ENCODE results near the gene NUFIP1.
"Not testable (repeated sequence)": the region's sequence is repeated elsewhere in the genome, so short reads cannot be mapped to it uniquely, and the experiment has no call there.

NUFIP1 gene

GRCh38 chr13:44989071-44989889 is at the start of gene NUFIP1, which contains the start of gene GPALPP1:
TSS of gene NUFIP1 (minus strand) at chr13:44989471. CDS start at chr13:44989436, 35 bp downstream.
TSS of gene GPALPP1 (plus strand) at chr13:44989538. CDS start at chr13:44989655, 117 bp downstream.
- DNase-seq: peak; percentile 94

DNA sequence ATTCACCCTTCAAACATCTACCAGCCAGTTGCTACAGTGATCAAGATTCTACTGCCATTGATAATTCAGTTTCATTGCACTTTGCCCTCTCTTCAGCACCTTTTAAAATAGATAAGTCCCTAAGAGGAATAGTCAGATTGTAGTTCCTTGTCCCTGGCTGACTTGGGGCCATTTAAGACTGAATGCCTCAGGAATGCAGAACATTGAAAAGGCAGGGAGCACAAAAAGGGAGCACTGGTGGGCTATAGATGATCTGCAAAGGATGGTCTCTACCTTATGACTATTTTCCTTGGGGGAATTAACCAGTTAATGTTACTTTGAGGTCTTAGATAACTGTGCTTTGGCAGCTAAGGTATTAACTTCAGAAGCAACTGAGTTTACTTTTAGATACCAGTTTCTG is 46.9 kb upstream of the NUFIP1 start:
- no peak for DNase-seq

GRCh38 chr13:45034342-45034741 is 45.1 kb upstream of the NUFIP1 start:
- DNase-seq: no peak

DNA sequence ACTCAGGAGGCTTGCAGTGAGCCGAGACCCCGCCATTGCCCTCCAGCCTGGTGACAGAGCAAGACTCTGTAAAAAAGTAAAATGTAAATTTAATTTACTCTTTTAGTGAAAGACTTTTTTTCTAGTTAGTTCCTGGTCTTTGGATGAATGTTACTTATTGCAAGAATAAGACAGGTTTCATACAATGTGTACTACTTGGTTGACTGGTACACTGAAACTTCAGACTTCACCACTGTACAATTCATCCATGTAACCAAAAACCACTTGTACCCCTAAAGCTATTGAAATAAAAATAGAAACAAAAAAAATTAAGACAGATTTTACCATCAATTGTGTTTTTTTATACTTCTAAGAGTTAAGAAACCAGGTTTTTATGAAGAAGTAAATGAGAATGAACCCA is 35.6 kb upstream of the NUFIP1 start:
- DNase-seq: no peak

DNA sequence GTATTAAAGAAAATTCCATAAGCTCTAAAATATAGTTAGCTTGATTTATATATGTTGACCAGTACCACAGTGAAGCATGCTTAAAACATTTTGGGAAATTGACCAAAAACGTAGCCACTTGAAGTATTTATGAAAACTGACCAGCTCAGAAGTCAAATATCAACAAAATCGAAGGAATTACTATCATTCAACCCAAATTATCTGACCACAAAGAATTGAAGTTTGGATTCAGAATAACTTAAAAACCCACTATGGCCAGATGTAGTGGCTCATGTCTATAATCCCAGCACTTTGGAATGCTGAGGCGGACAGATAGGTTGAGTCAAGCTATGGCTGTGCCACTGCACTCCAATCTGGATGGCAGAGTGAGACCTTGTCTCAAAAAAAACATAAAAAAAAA is 32.0 kb upstream of the NUFIP1 start:
- DNase-seq: no peak

DNA sequence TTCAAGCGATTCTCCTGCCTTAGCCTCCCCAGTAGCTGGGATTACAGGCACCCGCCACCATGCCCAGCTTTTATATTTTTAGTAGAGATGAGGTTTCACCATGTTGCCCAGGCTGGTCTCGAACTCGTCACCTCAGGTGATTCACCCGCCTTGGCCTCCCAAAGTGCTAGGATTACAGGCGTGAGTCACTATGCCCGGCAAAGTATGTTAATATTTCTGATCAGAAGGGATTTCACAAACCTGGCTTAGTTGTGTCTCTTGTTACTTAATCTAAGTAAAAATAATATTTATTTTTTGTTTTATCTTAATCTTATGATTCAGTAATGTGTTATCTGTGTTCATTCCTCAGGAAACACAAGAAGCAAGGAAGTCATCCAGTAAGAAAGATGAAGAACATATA is 30.7 kb upstream of the NUFIP1 start:
- DNase-seq: not testable (repeated sequence)

- DNase-seq: no peak
Observed at GRCh38 chr13:45016792-45017425, 27.6 kb upstream of the NUFIP1 start.

GRCh38 chr13:45015300-45015699 is 26.0 kb upstream of the NUFIP1 start:
- no peak for DNase-seq

GRCh38 chr13:45011198-45011597 is 21.9 kb upstream of the NUFIP1 start:
- DNase-seq: no peak

- no peak for DNase-seq
Observed at GRCh38 chr13:45007823-45008222, 18.6 kb upstream of the NUFIP1 start.

DNA sequence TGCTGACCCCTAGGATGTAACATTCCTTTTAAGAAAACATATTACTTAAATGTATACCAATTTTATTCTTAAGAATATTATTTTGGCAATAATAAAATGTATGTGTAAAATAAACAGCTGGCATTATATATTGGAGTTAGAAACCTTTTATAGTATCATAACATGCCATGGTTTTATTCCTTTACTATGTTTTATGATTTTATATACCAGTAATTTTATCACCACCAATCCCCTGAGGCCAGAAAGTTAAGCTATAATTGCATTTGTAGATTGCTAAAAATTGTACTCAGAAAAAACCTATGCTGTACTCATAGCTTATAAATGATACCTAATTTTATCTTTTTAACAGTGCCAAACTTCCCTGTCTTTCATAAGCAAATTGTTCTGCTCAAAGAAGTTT is 18.0 kb upstream of the NUFIP1 start:
- DNase-seq: no peak

GRCh38 chr13:45004096-45004495 is 14.8 kb upstream of the NUFIP1 start:
- DNase-seq: no peak

- DNase-seq: no peak
Observed at GRCh38 chr13:45003417-45003816, 14.1 kb upstream of the NUFIP1 start.

GRCh38 chr13:44989941-44990340 is 670 bp upstream of the NUFIP1 start:
- peak; percentile 9 for DNase-seq

GRCh38 chr13:44978328-44978727 is 10.9 kb downstream of the NUFIP1 start:
- DNase-seq: no peak

- no peak for DNase-seq
Observed at GRCh38 chr13:44976949-44977583, 12.2 kb downstream of the NUFIP1 start.

DNA sequence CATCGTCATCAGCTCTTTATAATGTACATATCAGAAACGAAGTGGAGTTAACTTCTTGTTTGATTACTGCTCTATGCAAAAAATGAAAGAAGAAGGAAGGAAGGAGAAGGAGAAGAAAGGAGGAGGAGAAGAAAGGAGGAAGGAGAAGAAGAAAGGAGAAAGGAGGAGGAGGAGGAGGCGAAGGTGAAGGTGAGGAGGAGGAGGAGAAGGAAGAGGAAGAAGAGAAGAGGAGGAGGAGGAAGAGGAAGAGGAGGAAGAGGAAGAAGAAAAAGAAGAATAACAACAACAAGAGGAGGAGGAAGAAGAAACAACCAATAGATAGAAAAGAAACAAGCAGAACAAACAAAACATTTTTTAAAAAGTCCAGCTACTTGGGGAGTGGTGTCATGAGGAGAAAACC is 13.1 kb downstream of the NUFIP1 start:
- DNase-seq: no peak

- no peak for DNase-seq
Observed at GRCh38 chr13:44974056-44974793, 15.0 kb downstream of the NUFIP1 start.

GRCh38 chr13:44972956-44973581 is 16.2 kb downstream of the NUFIP1 start:
- no peak for DNase-seq

DNA sequence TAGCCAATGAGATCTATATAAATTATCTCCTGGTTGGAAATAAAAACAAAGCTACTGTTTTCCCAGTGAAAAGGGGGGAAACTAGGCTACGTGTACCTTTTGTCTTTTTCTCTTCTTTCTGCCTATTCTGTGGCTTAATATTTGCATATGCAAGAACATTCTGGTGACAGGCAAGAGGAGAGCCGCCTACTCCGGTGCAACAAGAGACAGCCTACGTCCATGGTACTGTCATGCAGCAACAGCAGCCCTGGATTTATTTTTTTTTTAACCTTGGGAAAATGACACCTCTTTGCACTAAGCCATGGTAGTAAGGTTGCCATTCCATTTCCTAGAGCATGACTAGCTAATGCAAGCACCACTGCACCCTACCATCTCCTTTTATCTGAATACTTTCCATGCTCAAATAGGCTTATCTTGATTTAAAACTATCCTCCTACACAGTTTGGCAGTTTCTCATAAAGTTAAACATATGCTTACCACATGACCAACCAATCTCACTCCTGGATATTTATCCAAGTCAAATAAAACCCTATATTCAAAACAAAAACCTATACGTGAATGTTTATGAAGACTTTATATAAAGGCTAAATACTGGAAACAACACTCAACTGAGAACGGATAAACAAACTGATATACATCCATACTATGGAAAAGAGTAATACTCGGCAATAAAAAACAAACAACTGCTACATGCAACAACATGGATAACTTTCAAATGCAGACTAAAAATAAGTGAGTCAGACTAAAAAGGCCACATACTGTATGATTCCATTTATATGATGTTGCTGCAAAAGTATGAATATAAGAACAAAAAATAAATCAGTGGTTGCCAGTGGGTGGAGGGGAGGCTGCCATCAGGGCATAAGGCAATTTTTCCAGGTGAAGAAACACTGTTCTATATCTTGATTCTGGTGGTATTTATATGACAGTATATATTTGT is 17.3 kb downstream of the NUFIP1 start:
- DNase-seq: no peak

Data from stimulated activated CD4-positive, alpha-beta T cell treated with anti-CD3 and anti-CD28 coated beads, Interleukin-4, amount 100 ng/mL, for 24 hours (primary cell).